ENCODE results near the gene C2.
"Not testable (repeated sequence)": the region's sequence is repeated elsewhere in the genome, so short reads cannot be mapped to it uniquely, and the experiment has no call there.

The C2 gene

DNA sequence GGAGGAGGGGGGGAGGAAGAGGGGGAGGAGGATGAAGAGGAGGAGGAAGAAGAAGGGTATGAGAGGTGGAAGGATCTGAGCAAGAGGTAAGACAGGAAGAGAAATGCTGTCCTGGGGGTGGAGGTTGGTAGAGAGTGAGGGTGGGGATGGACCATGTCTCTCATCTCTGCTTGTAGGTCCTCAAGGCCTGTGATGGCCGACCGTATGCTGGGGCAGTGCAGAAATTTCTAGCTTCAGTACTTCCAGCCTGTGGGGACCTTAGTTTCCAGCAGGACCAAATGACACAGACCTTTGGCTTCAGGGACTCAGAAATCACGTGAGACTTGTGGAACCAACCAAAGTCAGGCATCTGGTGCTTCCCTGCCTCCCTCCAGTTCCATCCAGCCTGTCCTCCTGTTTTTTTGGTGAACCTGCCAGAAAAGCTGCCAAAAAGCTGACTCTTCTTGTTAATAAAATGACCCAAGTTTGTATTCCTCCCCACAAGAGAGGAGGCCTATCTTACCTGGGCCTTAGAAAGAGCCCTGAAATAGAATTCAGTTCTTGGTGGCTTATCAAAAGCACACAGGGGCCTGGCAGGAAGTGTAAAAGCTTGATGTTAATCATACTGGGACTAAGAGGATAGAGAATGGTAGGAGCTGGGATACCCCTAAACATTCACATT lies 51.9 kb downstream of the C2 start:
- no peaks in the 10 kb centered on the region for H3K4me1 ChIP-seq (ENCODE audit: control insufficient read depth, insufficient read depth, low read length, unreplicated experiment)
- H3K27me3 ChIP-seq (ENCODE audit: insufficient read depth, low read length), result no peaks in the 10 kb centered on the region
- H3K79me2 ChIP-seq (ENCODE audit: control insufficient read depth, insufficient read depth, low read length, unreplicated experiment), result no peaks in the 10 kb centered on the region
- H3K27ac ChIP-seq (ENCODE audit: low read depth, low read length), result no peak overlapping the region
- no peaks in the 10 kb centered on the region for H3K36me3 ChIP-seq (ENCODE audit: insufficient read depth, low read length)
- no peak overlapping the region for H3K4me3 ChIP-seq (ENCODE audit: low read depth, low read length)
- H2AFZ ChIP-seq (ENCODE audit: low read length, unreplicated experiment), result no peak overlapping the region

DNA sequence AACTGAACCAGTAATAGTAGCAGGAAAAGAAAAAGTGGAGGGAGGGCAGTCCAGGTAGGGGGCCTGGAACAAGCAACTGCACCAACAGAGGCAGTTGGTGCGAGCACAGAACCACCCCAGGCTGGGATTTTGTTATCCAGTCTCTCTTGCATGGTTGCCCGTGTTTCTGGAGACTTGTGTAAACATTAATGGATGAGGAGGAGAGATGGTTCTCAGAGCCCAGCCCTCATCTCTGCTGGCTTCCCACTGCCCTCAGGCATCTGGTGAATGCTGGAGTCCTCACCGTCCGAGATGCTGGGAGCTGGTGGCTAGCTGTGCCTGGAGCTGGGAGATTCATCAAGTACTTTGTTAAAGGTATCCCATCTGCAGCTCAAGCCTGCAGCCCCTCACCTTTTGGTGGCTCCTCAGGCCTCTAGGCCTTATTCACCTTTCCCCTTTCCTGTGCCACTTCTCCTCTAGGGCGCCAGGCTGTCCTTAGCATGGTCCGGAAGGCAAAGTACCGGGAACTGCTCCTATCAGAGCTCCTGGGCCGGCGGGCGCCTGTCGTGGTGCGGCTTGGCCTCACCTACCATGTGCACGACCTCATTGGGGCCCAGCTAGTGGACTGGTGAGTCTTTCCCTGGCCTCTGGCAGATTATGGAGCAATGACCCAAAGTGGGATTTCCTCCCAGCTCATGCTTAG lies 52.8 kb downstream of the C2 start:
- not testable (repeated sequence) for H3K27me3 ChIP-seq (ENCODE audit: insufficient read depth, low read length); H3K36me3 ChIP-seq (ENCODE audit: insufficient read depth, low read length); H2AFZ ChIP-seq (ENCODE audit: low read length, unreplicated experiment); H3K4me1 ChIP-seq (ENCODE audit: control insufficient read depth, insufficient read depth, low read length, unreplicated experiment); H3K79me2 ChIP-seq (ENCODE audit: control insufficient read depth, insufficient read depth, low read length, unreplicated experiment); H3K4me3 ChIP-seq (ENCODE audit: low read depth, low read length); H3K27ac ChIP-seq (ENCODE audit: low read depth, low read length)

DNA sequence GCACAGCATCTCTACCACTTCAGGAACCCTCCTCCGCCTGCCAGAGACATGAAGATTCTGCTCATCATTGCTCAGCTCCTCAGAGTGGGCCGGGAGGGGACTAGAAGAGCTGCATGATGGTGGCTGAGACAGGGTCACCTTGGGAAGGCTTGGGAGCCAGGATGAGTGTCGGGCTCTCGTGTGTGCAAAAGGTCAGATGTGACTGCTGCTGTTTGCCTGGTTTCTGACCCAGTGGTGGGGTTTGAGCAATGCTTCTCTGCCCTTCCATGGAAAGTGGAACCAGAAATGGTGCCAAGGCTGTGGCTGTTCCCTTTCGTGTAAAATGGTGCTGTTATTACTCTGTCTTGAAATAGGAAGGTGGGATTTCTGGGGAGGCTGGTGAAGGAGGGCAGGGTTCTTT lies 53.5 kb downstream of the C2 start:
- H3K36me3 ChIP-seq (ENCODE audit: insufficient read depth, low read length); H2AFZ ChIP-seq (ENCODE audit: low read length, unreplicated experiment); H3K4me1 ChIP-seq (ENCODE audit: control insufficient read depth, insufficient read depth, low read length, unreplicated experiment); H3K4me3 ChIP-seq (ENCODE audit: low read depth, low read length); H3K27ac ChIP-seq (ENCODE audit: low read depth, low read length); H3K79me2 ChIP-seq (ENCODE audit: control insufficient read depth, insufficient read depth, low read length, unreplicated experiment); H3K27me3 ChIP-seq (ENCODE audit: insufficient read depth, low read length): not testable (repeated sequence)

DNA sequence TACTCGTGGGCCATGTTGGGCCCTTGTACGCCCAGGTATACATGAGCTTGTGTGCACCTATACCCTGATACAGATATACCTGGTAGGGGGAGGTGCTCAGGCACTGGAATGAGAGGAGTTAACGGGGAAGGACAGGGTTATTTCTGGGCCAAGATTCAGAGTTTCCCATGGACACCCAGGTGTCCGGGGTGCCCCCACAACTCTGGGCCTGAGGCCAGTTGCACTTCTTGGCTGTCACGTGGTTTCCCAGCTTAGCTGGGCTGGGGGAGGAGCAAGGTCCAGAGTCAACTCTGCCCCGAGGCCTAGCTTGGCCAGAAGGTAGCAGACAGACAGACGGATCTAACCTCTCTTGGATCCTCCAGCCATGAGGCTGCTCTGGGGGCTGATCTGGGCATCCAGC lies 54.2 kb downstream of the C2 start, which contains the start of gene C4A:
Gene C4A, plus strand, starts transcription at position 314 of the 400 bp plus-strand sequence. Its CDS starts 51 bp downstream, at position 365.
- H3K79me2 ChIP-seq (ENCODE audit: control insufficient read depth, insufficient read depth, low read length, unreplicated experiment); H3K27ac ChIP-seq (ENCODE audit: low read depth, low read length); H3K36me3 ChIP-seq (ENCODE audit: insufficient read depth, low read length); H3K27me3 ChIP-seq (ENCODE audit: insufficient read depth, low read length); H2AFZ ChIP-seq (ENCODE audit: low read length, unreplicated experiment); H3K4me3 ChIP-seq (ENCODE audit: low read depth, low read length); H3K4me1 ChIP-seq (ENCODE audit: control insufficient read depth, insufficient read depth, low read length, unreplicated experiment): not testable (repeated sequence)

DNA sequence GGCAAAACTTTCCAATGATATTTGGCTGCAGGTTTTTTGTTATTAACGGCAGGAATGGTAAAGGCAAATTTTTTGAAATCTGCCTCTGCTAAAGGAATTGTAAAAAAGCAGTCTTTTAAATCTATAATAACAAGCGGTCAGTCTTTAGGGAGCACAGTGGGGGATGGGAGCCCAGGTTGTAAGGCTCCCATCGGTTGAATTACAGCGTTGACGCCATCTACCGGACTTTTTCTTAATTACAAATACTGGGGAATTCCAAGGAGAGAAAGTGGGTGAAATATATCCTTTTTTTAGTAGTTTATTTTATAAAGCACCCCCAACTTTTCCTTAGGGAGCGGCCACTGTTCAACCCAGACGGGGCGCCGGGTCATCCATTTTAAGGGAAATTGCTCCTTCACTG lies 61.8 kb downstream of the C2 start:
- H3K27ac ChIP-seq (ENCODE audit: low read depth, low read length); H3K4me1 ChIP-seq (ENCODE audit: control insufficient read depth, insufficient read depth, low read length, unreplicated experiment); H3K36me3 ChIP-seq (ENCODE audit: insufficient read depth, low read length); H3K27me3 ChIP-seq (ENCODE audit: insufficient read depth, low read length); H3K79me2 ChIP-seq (ENCODE audit: control insufficient read depth, insufficient read depth, low read length, unreplicated experiment); H3K4me3 ChIP-seq (ENCODE audit: low read depth, low read length); H2AFZ ChIP-seq (ENCODE audit: low read length, unreplicated experiment): not testable (repeated sequence)

DNA sequence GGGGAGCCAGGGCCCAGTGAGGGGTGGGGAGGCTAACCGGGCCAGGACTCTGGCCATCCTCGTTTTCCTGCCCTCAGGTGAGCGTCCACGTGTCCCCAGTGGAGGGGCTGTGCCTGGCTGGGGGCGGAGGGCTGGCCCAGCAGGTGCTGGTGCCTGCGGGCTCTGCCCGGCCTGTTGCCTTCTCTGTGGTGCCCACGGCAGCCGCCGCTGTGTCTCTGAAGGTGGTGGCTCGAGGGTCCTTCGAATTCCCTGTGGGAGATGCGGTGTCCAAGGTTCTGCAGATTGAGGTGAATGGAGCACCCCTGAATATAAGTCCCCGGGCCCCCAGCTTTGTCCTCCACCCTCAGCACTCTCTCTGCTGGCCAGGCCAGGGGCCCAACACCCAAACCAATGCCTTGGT lies 66.9 kb downstream of the C2 start:
- H3K79me2 ChIP-seq (ENCODE audit: control insufficient read depth, insufficient read depth, low read length, unreplicated experiment); H3K4me1 ChIP-seq (ENCODE audit: control insufficient read depth, insufficient read depth, low read length, unreplicated experiment); H3K36me3 ChIP-seq (ENCODE audit: insufficient read depth, low read length); H3K4me3 ChIP-seq (ENCODE audit: low read depth, low read length); H3K27me3 ChIP-seq (ENCODE audit: insufficient read depth, low read length); H3K27ac ChIP-seq (ENCODE audit: low read depth, low read length); H2AFZ ChIP-seq (ENCODE audit: low read length, unreplicated experiment): not testable (repeated sequence)

Data from ACC112 (cell line).